ENCODE data around the gene OR14J1.
"Not testable (repeated sequence)": the region's sequence is repeated elsewhere in the genome, so short reads cannot be mapped to it uniquely, and the experiment has no call there.

The OR14J1 gene, protein sequence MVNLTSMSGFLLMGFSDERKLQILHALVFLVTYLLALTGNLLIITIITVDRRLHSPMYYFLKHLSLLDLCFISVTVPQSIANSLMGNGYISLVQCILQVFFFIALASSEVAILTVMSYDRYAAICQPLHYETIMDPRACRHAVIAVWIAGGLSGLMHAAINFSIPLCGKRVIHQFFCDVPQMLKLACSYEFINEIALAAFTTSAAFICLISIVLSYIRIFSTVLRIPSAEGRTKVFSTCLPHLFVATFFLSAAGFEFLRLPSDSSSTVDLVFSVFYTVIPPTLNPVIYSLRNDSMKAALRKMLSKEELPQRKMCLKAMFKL

DNA sequence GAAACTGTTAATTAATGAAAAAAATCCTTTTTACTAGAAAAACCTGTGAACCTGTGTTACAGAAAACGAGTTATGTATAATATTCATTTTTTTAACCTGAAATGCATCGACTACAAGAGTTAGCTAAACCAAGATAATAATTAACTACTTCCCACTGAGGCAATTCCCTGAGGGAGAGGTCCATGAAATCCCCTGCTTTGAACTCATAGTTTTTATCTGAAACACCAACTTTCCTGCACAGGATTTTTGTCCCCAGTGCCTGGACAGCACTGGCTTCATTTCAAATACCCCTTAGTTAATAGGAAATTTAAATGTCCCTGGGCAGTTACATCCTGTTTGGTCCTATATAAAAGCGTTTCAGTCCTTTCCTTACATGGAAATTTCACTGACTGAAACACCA is at the start of gene OR14J1:
Gene OR14J1, plus strand, starts transcription at position 386 of the 400 bp plus-strand sequence. CDS start 4,989 bp downstream, outside the sequence.
- DNase-seq (ENCODE audit: extremely low read depth in 1 of 2, low read depth in 1 of 2): no peak

DNA sequence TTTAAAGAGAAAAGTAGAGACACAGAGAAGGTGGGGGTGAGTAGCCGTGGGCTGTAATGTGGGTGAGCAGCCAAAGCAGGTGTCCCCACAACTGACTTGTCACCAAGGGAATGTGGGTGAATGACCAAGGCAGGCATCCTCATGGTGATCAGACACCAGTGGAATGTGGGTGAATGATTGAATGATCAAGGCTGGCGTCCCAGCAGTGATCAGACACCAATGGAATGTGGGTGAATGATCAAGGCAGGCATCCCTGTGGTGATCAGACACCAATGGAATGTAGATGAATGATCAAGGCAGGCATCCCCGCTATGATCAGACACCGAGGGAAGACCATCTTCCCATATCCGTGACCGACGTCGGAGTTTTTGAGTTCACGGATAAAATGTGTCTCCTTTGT is 49.8 kb upstream of the OR14J1 start:
- no peak for DNase-seq (ENCODE audit: extremely low read depth in 1 of 2, low read depth in 1 of 2)

DNA sequence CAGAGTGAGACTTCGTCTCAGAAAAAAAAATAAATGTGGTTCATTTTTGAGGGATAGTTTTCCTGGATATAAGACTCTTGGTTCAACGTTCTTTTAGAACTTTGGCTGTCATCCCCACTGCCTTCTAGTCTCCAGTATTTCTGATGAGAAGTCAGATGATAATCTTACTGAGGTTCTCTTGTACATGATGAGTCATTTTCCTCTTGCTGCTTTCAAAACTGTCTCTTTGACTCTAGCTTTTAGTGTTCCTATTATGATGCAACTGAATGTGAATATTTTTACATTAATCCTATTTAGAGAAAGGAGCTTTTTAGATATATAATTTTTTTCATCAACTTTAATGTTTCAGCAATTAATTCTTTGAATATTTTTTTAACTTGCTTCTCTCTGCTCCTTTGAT is 46.0 kb upstream of the OR14J1 start:
- DNase-seq (ENCODE audit: extremely low read depth in 1 of 2, low read depth in 1 of 2): no peak

DNA sequence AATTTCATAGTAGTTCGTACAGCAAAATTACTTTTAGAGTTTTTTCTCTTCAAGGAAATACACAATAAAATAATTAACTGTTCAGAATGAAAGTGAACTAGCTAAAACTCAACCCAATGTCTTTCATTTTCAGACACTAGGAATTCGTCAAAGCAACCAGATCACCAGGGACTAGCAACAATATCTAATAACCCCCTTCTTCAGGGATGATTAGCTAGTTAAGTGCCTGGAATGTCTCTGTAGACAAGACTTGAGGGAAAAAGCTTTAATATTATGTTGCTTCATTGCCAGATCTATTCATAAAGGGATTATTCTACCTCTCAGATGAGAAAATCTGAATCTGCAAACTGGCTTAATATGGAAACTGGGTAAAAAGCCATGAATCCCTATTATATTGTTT is 41.8 kb upstream of the OR14J1 start:
- DNase-seq (ENCODE audit: extremely low read depth in 1 of 2, low read depth in 1 of 2): no peak

DNA sequence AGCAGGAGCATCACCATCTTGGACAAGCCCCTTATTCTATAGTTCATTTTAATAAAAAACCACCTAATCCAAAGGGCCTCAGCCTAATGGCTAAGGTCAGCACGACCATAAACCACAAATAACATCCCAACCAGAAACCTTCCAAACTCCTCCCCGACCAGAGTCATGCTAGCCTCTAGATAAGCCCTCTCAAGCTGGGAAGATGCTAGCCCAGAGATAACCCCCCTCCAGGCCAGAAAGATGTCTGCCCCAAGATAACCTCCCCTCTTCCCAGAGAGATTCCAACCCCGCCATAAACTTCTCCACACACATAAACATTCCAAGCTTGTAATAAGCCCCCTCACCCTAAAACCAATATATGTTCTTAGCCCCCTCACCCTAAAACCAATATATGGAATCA is 38.5 kb upstream of the OR14J1 start:
- DNase-seq (ENCODE audit: extremely low read depth in 1 of 2, low read depth in 1 of 2): no peak

DNA sequence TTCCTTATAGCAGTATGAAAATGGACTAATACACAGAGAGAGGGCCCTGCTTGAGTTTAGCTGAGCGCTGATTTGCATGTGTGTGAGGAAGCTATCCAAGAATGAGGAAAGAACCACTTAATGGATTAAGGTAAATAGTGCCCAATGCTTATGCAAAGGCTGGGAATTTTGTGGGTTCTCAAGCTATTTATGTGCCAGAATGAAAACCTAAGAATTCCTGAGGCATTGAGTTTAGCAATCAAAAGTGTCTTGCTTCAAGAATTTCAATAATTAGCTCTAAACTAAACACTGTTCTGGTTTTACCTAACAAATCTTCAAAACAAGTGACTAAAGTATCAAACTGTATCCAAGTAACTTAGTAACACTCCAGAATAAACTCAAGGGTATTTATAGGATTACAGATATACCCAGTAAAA is 7.0 kb upstream of the OR14J1 start:
- DNase-seq (ENCODE audit: extremely low read depth in 1 of 2, low read depth in 1 of 2): no peak

DNA sequence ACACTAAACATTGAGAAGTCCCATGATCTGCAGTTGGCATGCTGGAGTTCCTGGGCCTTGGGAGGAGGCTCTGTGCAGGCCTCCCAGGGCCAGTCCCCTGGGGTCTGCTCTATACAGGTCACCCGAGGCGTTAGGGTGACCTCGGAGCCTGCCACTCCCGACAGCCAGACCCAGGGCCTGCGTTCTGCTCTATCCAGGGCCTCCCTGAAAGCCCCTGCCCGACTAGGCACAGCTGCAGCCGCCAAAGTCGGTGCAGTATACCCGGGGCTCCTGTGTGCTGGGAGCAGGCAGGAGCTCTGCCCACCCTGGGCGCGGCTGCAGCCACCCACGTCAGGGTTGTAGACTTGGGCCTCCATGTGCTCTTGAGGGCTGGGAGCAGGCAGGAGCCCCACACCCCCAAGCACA is 6.3 kb upstream of the OR14J1 start:
- DNase-seq (ENCODE audit: extremely low read depth in 1 of 2, low read depth in 1 of 2): no peak

DNA sequence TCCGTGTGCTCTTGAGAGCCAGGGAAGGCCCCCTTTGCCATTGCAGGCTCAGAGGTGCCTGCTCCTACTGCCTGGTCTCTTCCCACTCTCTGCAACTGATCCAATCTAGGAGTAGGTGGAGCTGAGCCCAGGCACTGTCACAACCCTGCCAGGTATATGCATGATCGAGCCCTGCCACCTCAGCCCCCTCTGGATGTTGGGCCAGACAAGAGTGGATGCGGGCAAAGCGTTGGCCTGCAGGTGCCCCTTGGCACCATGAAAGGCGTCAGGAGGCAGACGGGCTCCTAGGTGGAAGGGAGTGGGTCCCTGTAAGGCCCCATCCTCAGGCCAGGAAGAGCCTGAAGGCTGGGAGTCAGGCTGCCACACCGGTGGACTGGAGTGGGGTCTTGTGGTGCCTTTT is 5.9 kb upstream of the OR14J1 start:
- DNase-seq (ENCODE audit: extremely low read depth in 1 of 2, low read depth in 1 of 2): no peak

DNA sequence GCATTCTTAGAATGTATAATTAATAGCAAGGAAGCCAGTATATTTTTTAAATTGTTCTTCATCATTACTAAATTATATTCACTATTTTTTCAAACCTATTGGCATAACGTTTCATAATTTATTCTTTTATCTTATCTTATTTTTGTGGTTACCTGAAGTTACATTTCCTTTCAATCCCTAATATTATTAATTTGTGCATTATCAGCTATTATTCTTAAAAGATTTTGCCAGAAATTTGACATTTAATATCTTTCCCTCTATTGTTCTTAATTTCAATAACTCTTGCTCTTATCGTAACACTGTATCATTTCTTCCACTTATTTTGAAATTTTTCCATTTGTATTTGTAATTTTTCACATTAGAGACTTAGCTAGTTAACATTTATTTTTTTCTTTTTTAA is 18.4 kb downstream of the OR14J1 start:
- no peak for DNase-seq (ENCODE audit: extremely low read depth in 1 of 2, low read depth in 1 of 2)

DNA sequence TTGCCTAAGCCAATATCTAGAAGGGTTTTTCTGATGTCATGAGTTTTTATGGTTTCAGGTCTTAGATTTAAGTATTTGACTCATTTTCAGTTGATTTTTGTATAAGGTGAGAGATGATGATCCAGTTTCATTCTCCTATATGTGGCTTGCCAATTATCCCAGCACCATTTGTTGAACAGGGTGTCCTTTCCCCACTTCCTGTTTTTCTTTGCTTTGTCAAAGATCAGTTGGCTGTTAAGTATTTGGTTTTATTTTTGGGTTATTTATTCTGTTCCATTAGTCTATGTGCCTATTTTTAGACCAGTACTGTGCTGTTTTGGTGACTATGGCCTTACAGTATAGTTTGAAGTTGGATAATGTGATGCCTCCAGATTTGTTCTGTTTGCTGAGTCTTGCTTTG is 21.8 kb downstream of the OR14J1 start:
- DNase-seq (ENCODE audit: extremely low read depth in 1 of 2, low read depth in 1 of 2): not testable (repeated sequence)

DNA sequence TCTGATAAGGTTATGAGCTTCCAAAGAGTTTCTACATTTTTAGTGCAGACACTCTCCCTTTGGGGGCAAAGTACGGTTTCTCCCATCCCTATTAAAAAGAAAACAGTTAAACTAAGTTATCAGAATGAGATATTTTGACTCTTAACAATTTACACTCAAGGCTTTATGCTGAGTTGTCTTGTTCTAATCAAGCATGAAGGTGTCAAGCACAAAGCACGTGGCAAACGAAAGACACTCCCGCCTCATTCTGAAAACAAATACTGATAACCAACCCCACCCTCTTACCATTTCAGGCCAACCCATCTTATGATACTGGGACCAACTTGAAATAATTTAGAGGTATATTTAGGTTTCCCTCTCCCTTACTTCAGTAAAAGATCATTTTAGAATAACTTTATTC is 24.3 kb downstream of the OR14J1 start:
- no peak for DNase-seq (ENCODE audit: extremely low read depth in 1 of 2, low read depth in 1 of 2)

DNA sequence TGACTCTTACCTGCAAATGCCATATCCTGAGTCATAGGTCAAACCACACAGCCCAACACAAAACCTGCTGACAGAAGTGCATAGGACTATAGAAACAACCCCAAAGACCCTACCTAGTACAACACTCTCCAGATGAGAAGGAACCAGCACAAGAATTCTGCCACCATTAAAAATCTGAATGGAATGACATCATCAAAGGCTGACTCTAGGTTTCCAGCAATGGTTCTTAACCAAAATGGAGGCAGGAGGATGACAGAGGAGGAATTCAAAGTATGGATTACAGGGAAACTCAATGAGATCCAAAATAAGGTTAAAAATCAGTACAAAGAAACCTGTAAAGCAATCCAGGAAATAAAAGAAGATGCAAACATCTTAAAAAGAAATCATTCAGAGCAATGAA is 31.2 kb downstream of the OR14J1 start:
- no peak for DNase-seq (ENCODE audit: extremely low read depth in 1 of 2, low read depth in 1 of 2)

DNA sequence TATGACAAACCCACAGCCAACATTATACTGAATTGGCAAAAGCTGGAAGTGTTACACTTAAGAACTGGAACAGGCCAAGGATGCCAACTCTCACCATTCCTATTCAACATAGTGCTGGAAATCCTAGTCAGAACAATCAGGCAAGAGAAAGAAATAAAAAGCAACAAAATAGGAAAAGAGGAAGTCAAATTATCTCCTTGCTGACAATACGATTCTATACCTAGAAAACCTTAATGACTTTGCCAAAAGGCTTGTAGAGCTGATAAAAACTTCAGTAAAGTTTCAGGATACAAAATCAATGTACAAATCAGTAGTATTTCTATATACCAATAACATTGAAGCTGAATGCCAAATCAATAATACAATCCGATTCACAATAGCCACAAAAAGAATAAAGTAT is 34.8 kb downstream of the OR14J1 start:
- no peak for DNase-seq (ENCODE audit: extremely low read depth in 1 of 2, low read depth in 1 of 2)

DNA sequence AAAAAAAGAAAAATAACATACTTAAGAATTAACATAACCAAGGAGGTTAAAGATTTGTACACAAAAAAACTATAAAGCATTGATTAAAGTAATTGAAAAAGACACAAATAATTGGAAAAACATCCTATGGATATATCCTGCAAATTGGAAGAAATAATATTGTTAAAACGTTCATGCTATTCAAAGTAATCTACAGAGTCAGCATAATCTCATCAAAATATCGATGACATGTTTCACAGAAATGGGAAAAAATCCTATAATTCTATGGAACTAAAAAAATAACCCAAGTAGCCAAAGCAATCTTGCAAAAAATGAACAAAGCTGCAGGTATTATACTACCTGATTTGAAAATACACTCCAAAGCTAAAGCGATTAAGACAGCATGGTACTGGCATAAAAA is 43.9 kb downstream of the OR14J1 start:
- no peak for DNase-seq (ENCODE audit: extremely low read depth in 1 of 2, low read depth in 1 of 2)

DNA sequence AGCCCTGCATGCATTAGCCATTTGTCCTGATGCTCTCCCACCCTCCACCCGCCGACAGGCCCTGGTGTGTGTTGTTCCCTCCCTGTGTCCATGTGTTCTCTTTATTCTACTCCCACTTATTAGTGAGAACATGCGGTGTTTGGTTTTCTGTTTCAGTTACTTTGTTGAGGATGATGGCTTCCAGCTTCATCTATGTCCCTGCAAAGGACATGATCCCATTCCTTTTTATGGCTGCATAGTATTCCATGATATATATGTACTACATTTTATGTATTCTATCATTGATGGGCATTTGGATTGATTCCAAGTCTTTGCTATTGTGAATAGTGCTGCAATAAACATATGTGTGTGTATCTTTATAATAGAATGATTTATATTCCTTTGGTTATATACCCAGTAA is 47.8 kb downstream of the OR14J1 start:
- not testable (repeated sequence) for DNase-seq (ENCODE audit: extremely low read depth in 1 of 2, low read depth in 1 of 2)

DNA sequence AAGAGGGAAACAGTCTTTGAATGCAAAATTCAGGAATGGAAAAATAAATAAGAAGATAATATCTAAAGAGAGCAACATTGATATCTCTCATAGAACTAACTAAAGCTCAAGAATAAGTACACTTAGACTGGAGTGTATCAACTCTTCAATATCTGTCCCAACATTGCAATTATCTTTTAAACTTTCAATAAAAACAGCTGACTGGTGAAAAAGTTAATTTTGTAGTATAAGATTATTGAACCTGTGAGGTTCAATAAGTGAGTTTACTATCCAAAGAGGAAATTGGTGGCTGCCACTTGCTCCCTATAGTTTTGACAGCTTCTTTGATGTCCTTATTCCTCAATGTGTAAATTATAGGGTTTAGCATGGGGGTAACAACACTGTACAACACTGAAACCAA is 53.5 kb downstream of the OR14J1 start:
- DNase-seq (ENCODE audit: extremely low read depth in 1 of 2, low read depth in 1 of 2): no peak

DNA sequence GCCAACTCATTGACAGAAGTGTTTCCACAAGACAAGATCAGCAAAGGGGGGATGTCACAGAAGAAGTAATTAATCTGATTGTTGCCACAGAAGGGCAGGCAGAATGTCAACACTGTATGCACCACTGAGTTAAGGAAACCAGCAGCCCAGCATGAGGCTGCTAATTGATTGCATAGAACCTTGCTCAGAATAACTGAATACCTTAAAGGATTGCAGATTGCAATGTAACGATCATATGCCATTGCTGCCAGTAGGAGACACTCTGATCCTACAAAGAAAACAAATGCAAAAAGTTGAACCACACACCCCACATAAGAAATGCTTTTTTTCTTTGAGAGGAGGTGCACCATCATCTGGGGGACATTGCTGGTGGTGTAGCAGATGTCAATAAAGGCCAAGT is 54.1 kb downstream of the OR14J1 start:
- no peak for DNase-seq (ENCODE audit: extremely low read depth in 1 of 2, low read depth in 1 of 2)

Measured in activated CD8-positive, alpha-beta memory T cell treated with anti-CD3 and anti-CD28 coated beads for 1 hour (primary cell).